PC-3 (cell line): Measurements from ENCODE around the gene ERCC3.

Experiments used
- EZH2 ChIP-seq: fragments of 300-600 bp; sonication (generic); IDR thresholded peaks from one replicate; pipeline ENCODE4 v1.6.1; 2017; ENCODE audit warnings: antibody characterized with exemption, mild to moderate bottlenecking, low read length; ENCODE audit not compliant: unreplicated experiment
- TF ChIP-seq, protein P1 (sequence below): fragments of 300-600 bp; sonication (generic); conservative IDR thresholded peaks from 2 replicates; pipeline ENCODE4 v1.5.1; 2017; ENCODE audit warnings: antibody characterized with exemption, low read depth, mild to moderate bottlenecking, low read length

DNA sequence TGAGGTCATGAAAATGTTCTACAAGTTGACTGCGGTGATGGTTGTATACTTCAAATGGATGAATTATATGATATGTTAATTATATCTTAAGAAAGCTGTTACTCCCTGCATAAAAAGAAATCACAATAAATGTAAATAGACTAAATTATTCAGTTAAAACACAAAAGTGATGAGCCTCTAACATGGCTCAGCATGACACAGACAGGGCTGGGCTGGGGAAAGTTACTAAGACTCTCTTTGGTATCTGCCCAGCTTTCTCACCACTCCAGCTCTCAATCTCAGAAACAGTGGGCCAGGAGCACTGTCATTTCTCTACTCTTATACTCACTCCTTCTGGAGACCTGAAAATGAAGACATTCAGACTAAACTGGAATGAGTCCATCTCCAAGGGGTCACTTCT, 77.4 kb downstream of the ERCC3 start:
- TF ChIP-seq, protein P1, sequence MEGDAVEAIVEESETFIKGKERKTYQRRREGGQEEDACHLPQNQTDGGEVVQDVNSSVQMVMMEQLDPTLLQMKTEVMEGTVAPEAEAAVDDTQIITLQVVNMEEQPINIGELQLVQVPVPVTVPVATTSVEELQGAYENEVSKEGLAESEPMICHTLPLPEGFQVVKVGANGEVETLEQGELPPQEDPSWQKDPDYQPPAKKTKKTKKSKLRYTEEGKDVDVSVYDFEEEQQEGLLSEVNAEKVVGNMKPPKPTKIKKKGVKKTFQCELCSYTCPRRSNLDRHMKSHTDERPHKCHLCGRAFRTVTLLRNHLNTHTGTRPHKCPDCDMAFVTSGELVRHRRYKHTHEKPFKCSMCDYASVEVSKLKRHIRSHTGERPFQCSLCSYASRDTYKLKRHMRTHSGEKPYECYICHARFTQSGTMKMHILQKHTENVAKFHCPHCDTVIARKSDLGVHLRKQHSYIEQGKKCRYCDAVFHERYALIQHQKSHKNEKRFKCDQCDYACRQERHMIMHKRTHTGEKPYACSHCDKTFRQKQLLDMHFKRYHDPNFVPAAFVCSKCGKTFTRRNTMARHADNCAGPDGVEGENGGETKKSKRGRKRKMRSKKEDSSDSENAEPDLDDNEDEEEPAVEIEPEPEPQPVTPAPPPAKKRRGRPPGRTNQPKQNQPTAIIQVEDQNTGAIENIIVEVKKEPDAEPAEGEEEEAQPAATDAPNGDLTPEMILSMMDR = no peak
- TF ChIP-seq EZH2 = no peak
